PFSK-1 (cell line): ENCODE measurements around the gene PPP2R2B.

ENCODE experiments used
- FOXP2 ChIP-seq: optimal IDR thresholded peaks from 2 replicates; pipeline ENCODE3; 2011; ENCODE audit warnings: borderline replicate concordance, control low read depth, inconsistent platforms; ENCODE audit not compliant: insufficient read depth; ENCODE audit errors: extremely low read length, extremely low read depth
- POLR2AphosphoS5 ChIP-seq: IDR thresholded peaks from 2 replicates; pipeline ENCODE4 v1.6.1; 2012; ENCODE audit warnings: low read depth, mild to moderate bottlenecking, control low read depth, low read length, moderate library complexity
- SIN3A ChIP-seq: IDR thresholded peaks from 2 replicates; pipeline ENCODE4 v1.6.1; 2012; ENCODE audit warnings: mild to moderate bottlenecking, low read length, moderate library complexity, borderline replicate concordance; ENCODE audit not compliant: insufficient read depth
- TAF1 ChIP-seq: IDR thresholded peaks from 2 replicates; pipeline ENCODE4 v1.6.1; 2012; ENCODE audit warnings: low read length, control low read depth, borderline replicate concordance; ENCODE audit not compliant: insufficient read depth
- TF ChIP-seq, protein P1 (sequence below), 2 experiments: IDR thresholded peaks; 2 replicates each; pipeline versions ENCODE4 v1.6.1 to v1.8.0; 2011 to 2012; ENCODE audit warnings: low read depth in 2 of 2, low read length in 2 of 2, control low read depth in 1 of 2, inconsistent platforms in 1 of 2, mild to moderate bottlenecking in 1 of 2, moderate library complexity in 1 of 2; ENCODE audit not compliant: insufficient read depth in 1 of 2

GRCh38 chr5:146732962-146733361 lies 145.6 kb downstream of the PPP2R2B start:
- TF ChIP-seq POLR2AphosphoS5: no peak
- no peak for TF ChIP-seq TAF1
- TF ChIP-seq FOXP2: no peak
- TF ChIP-seq, protein P1, sequence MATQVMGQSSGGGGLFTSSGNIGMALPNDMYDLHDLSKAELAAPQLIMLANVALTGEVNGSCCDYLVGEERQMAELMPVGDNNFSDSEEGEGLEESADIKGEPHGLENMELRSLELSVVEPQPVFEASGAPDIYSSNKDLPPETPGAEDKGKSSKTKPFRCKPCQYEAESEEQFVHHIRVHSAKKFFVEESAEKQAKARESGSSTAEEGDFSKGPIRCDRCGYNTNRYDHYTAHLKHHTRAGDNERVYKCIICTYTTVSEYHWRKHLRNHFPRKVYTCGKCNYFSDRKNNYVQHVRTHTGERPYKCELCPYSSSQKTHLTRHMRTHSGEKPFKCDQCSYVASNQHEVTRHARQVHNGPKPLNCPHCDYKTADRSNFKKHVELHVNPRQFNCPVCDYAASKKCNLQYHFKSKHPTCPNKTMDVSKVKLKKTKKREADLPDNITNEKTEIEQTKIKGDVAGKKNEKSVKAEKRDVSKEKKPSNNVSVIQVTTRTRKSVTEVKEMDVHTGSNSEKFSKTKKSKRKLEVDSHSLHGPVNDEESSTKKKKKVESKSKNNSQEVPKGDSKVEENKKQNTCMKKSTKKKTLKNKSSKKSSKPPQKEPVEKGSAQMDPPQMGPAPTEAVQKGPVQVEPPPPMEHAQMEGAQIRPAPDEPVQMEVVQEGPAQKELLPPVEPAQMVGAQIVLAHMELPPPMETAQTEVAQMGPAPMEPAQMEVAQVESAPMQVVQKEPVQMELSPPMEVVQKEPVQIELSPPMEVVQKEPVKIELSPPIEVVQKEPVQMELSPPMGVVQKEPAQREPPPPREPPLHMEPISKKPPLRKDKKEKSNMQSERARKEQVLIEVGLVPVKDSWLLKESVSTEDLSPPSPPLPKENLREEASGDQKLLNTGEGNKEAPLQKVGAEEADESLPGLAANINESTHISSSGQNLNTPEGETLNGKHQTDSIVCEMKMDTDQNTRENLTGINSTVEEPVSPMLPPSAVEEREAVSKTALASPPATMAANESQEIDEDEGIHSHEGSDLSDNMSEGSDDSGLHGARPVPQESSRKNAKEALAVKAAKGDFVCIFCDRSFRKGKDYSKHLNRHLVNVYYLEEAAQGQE (IDR thresholded peaks at IDR 0.05; ENCODE audit: insufficient read depth in 1 of 2, low read depth in 2 of 2, low read length in 2 of 2): no peak
- no peak for TF ChIP-seq SIN3A
